ENCODE measurements around the gene SPATA31E1. TPM values are rescaled to one million over a fixed set of nuclear protein-coding genes. Genes with fewer than 3 reads are reported as not detected.

Gene SPATA31E1
- total RNA-seq, 1 donor from 2014 or later = not detected

DNA sequence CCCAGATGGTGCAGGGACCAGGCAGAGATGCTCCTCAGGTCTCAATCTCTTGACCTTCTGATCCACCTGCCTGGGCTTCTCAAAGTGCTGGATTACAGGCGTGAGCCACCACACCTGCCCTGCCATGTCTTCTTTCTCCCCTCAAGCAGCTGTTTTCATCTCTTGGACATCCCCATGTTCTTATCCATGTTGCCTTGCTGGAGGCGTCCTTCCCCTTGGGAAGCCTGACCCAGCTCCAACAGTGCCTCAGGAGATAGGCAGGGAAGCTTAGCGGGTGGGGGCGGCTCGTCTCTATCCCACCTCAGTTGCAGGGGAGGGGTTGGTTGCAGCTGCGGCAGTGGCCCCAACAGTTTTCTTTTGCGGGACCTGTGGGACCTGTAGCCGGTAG lies 24.7 kb upstream of the SPATA31E1 start:
- ATAC-seq (no peak), DNase-seq (no peak)
- no peaks in the 10 kb centered on the region for H3K36me3 ChIP-seq
- H3K4me1 ChIP-seq = no peaks in the 10 kb centered on the region
- TF ChIP-seq, protein P1, sequence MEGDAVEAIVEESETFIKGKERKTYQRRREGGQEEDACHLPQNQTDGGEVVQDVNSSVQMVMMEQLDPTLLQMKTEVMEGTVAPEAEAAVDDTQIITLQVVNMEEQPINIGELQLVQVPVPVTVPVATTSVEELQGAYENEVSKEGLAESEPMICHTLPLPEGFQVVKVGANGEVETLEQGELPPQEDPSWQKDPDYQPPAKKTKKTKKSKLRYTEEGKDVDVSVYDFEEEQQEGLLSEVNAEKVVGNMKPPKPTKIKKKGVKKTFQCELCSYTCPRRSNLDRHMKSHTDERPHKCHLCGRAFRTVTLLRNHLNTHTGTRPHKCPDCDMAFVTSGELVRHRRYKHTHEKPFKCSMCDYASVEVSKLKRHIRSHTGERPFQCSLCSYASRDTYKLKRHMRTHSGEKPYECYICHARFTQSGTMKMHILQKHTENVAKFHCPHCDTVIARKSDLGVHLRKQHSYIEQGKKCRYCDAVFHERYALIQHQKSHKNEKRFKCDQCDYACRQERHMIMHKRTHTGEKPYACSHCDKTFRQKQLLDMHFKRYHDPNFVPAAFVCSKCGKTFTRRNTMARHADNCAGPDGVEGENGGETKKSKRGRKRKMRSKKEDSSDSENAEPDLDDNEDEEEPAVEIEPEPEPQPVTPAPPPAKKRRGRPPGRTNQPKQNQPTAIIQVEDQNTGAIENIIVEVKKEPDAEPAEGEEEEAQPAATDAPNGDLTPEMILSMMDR (IDR thresholded peaks at IDR 0.05) = no peak
- no peaks in the 10 kb centered on the region for H3K27me3 ChIP-seq
- intact Hi-C loops (cut with DNase I) = no loop called here
- no peak overlapping the region for H3K4me3 ChIP-seq
- no peaks in the 10 kb centered on the region for H3K9me3 ChIP-seq
- H3K27ac ChIP-seq = no peak overlapping the region

DNA sequence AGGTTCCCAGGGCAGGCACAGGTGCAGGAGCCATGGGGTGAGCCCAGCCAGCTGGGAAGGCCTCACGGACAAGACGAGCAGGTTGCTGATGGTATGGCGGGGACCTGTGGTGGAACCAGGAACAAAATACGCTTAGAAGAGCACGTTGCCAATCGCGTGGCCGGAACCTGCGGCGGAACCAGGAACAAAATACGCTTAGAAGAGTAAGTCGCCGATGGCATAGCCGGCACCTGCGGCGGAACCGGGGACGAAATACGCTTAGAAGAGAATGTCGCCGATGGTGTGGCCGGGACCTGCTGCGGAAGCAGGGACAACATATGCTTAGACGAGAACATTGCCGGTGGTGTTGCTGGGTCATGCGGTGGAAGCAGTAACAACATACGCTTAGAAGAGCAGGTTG lies 23.5 kb upstream of the SPATA31E1 start:
- TF ChIP-seq, protein P1 (IDR thresholded peaks at IDR 0.05) = no peak
- ATAC-seq (no peak), DNase-seq (no peak)
- Histone ChIP-seq H3K9me3 (no peaks in the 10 kb centered on the region), H3K4me1 (no peaks in the 10 kb centered on the region), H3K4me3 (no peak overlapping the region), H3K27ac (no peak overlapping the region), H3K36me3 (no peaks in the 10 kb centered on the region), H3K27me3 (no peaks in the 10 kb centered on the region)
- intact Hi-C loops (cut with DNase I) = no loop called here

DNA sequence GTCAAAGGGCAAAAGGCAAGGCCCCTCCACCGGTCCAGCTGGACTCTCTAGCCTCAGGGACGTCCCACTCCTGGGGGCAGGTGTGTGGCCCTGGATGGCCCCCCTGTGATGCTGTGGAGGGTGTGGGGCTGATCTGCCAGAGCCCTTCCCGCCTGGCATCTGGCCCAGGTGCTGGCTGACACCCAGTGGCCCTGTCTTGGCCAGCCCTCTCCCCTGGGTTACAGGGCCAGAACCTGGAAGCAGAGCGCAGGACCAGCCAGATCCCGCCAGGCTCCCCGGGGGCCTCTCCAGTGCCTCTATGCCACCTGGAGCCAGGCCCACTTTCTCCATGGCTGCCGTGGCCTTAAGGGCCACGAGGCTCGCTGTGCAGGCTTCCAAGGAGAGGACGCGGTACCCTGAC lies 22.9 kb upstream of the SPATA31E1 start:
- ATAC-seq (no peak), DNase-seq (no peak)
- no peaks in the 10 kb centered on the region for H3K27me3 ChIP-seq
- H3K36me3 ChIP-seq = no peaks in the 10 kb centered on the region
- H3K4me1 ChIP-seq = no peaks in the 10 kb centered on the region
- TF ChIP-seq, protein P1 (IDR thresholded peaks at IDR 0.05) = no peak
- no peak overlapping the region for H3K27ac ChIP-seq
- intact Hi-C loops (cut with DNase I) = no loop called here
- H3K4me3 ChIP-seq = no peak overlapping the region
- no peaks in the 10 kb centered on the region for H3K9me3 ChIP-seq

DNA sequence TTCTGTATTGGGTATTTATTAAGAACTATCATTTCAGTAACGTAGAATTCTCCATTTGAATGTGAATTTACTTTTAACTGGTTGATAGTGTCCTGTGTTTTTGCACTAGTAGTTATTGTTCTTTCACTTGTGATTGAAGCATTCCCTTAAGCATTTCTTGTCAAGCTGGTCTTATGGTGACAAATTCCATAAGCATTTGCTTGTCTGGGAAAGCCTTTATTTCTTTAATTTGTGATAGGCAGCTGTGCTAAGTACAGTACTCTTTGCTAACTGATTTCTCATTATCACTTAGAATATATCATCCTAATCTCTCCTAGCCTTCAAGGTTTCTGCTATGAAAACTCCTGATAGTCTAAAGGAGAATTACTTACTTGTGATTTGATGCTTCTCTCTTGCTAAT lies 21.3 kb upstream of the SPATA31E1 start:
- H3K9me3 ChIP-seq = no peaks in the 10 kb centered on the region
- no peaks in the 10 kb centered on the region for H3K4me1 ChIP-seq
- no peak overlapping the region for H3K4me3 ChIP-seq
- H3K27me3 ChIP-seq = no peaks in the 10 kb centered on the region
- intact Hi-C loops (cut with DNase I) = no loop called here
- no peak overlapping the region for H3K27ac ChIP-seq
- no peaks in the 10 kb centered on the region for H3K36me3 ChIP-seq
- DNase-seq (no peak), ATAC-seq (no peak)
- TF ChIP-seq, protein P1 (IDR thresholded peaks at IDR 0.05) = no peak

DNA sequence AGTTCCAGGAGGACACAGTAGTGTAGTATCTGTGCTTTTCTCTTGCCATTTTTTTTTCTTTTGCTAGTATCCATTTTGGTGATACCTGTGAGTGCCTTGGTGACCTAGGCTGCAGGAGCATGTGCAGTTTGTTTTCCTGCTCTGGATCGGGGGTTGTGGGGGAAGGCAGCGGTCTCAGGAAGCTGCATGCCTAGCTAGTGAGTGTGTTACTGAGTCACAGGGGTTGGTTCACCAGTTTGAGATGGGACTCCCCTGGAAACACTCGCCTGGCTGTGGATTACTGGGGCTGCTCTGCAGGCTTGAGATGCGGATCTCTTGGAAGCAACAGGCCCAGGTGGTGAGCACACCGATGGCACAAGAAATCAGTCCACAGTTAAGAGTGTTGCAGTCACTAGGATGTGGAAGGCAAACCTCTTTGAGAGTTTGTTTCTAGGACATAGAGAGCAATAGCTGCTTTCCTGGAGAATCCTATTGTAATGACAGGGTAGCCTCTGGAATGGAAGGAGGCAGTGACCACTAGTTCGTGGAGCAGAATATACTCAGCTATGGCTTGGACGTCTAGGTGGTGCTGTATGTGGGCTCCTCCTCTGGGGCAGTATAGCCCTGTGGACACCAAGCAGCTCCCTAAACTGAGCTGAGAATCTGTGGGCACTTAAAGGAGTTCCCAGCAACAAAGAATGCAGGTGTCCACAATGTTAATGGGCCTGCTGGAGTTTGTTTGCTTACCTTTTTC lies 20.0 kb upstream of the SPATA31E1 start:
- intact Hi-C loops (cut with DNase I) = no loop called here
- Histone ChIP-seq H3K36me3 (no peaks in the 10 kb centered on the region), H3K4me1 (no peaks in the 10 kb centered on the region), H3K27ac (no peak overlapping the region), H3K9me3 (no peaks in the 10 kb centered on the region), H3K27me3 (no peaks in the 10 kb centered on the region), H3K4me3 (no peak overlapping the region)
- no peak for ATAC-seq
- no peak for DNase-seq
- TF ChIP-seq, protein P1 (IDR thresholded peaks at IDR 0.05) = no peak

Measured in upper lobe of right lung (tissue), 1 donor.